Fibroblast of lung (primary cell): Measurements from ENCODE around the gene BNIP5. TPM values are rescaled to one million over a fixed set of nuclear protein-coding genes. Genes with fewer than 3 reads are reported as not detected.

Experiments
- DNase-seq, 2 donors: peaks; one replicate each; pipeline versions ENCODE4 v3.0.0 to v3.0.0-alpha.2; 2010; ENCODE audit warnings: low read depth in 2 of 2
- H2AFZ ChIP-seq: 2 replicates; pipeline ENCODE4 v1.5.1; 2012; ENCODE audit warnings: low read length, control low read depth, inconsistent platforms
- H3K27ac ChIP-seq: 2 replicates; pipeline ENCODE4 v1.5.1; 2011; ENCODE audit warnings: low read length, control low read depth; ENCODE audit not compliant: insufficient read depth
- H3K27me3 ChIP-seq: 2 replicates; pipeline ENCODE4 v1.5.1; 2011; ENCODE audit warnings: mild to moderate bottlenecking, low read length; ENCODE audit not compliant: control insufficient read depth, insufficient read depth
- H3K36me3 ChIP-seq: 2 replicates; pipeline ENCODE4 v1.5.1; 2011; ENCODE audit warnings: low read length; ENCODE audit not compliant: control insufficient read depth, insufficient read depth
- H3K4me1 ChIP-seq: 2 replicates; pipeline ENCODE4 v1.5.1; 2011; ENCODE audit warnings: low read length; ENCODE audit not compliant: control insufficient read depth, insufficient read depth; ENCODE audit errors: extremely low read depth
- H3K4me2 ChIP-seq: 2 replicates; pipeline ENCODE4 v1.5.1; 2011; ENCODE audit warnings: low read length, control low read depth; ENCODE audit not compliant: insufficient read depth; ENCODE audit errors: extremely low read depth
- H3K4me3 ChIP-seq, 4 experiments: fragments of 200-600 bp in 1 of 4; sonication (generic) in 1 of 4; replicated peaks in 1 of 4; 2 replicates each; pipeline ENCODE4 v1.5.1; 2011 to 2016; ENCODE audit warnings: low read length in 4 of 4, low read depth in 3 of 4, mild to moderate bottlenecking in 3 of 4, control low read depth in 2 of 4, inconsistent platforms in 1 of 4, mixed read lengths in 1 of 4; ENCODE audit not compliant: insufficient read depth in 1 of 4; ENCODE audit errors: control extremely low read depth in 1 of 4
- H3K79me2 ChIP-seq: 2 replicates; pipeline ENCODE4 v1.5.1; 2012; ENCODE audit warnings: mild to moderate bottlenecking, low read length, inconsistent platforms; ENCODE audit not compliant: control insufficient read depth, insufficient read depth
- H3K9ac ChIP-seq: 2 replicates; pipeline ENCODE4 v1.5.1; 2011; ENCODE audit warnings: mild to moderate bottlenecking, low read length, control low read depth; ENCODE audit not compliant: insufficient read depth
- H3K9me3 ChIP-seq: 2 replicates; pipeline ENCODE4 v1.5.1; 2012; ENCODE audit warnings: low read depth, low read length; ENCODE audit not compliant: control insufficient read depth, insufficient read depth
- H4K20me1 ChIP-seq: 2 replicates; pipeline ENCODE4 v1.5.1; 2011; ENCODE audit warnings: low read length; ENCODE audit not compliant: control insufficient read depth, insufficient read depth; ENCODE audit errors: extremely low read depth
- CTCF ChIP-seq, 2 donors: IDR thresholded peaks in 1 of 2; conservative IDR thresholded peaks in 1 of 2; 1 replicate in 1 of 2; 2 replicates in 1 of 2; pipeline ENCODE4 v1.5.1; 2011 to 2012; ENCODE audit warnings: low read length in 2 of 2, control low read depth in 1 of 2, inconsistent platforms in 1 of 2, low read depth in 1 of 2, mild to moderate bottlenecking in 1 of 2
- EZH2 ChIP-seq: IDR thresholded peaks from 2 replicates; pipeline ENCODE4 v1.5.1; 2012; ENCODE audit warnings: low read length, control low read depth, mild to moderate bottlenecking; ENCODE audit errors: missing control alignments
- polyA plus RNA-seq, 2 donors: library from polyadenylated mRNA; depleted of rRNA in 1 of 2; stranded (reverse) in 1 of 2; unstranded in 1 of 2; fragments of >200 nt; gene quantifications; 2 replicates each; pipeline ENCODE4 v1.2.1, GENCODE V29; 2011 to 2012; ENCODE audit warnings: missing spikeins in 1 of 2
- total RNA-seq: library from RNA; depleted of rRNA; stranded (reverse); fragments of >200 nt; gene quantifications from 2 replicates; pipeline ENCODE4 v1.2.1, GENCODE V29; 2014

Gene BNIP5
- total and polyA plus RNA-seq, 2 donors (not counting 1 experiment from before 2014, with no cell fraction given), result not detected

- no peak overlapping the region for H3K27ac ChIP-seq
- no peak for TF ChIP-seq EZH2
- TF ChIP-seq CTCF (conservative IDR thresholded peaks at IDR 0.05 in 1 of 2, IDR thresholded peaks at IDR 0.05 in 1 of 2; ENCODE audit: low read depth in 1 of 2, low read length in 2 of 2), result no peak
- H3K4me3 ChIP-seq, result no peak overlapping the region
- no peak overlapping the region for H2AFZ ChIP-seq
- no peak for DNase-seq
- peaks cover 46% of the 10 kb centered on the region for H3K27me3 ChIP-seq
- no peaks in the 10 kb centered on the region for H3K9me3 ChIP-seq
- H3K79me2 ChIP-seq, result no peaks in the 10 kb centered on the region
- no peaks in the 10 kb centered on the region for H4K20me1 ChIP-seq
- no peak overlapping the region for H3K4me2 ChIP-seq
- peaks cover 3% of the 10 kb centered on the region for H3K4me1 ChIP-seq
- H3K9ac ChIP-seq, result no peak overlapping the region
- H3K36me3 ChIP-seq, result no peaks in the 10 kb centered on the region
Observed at GRCh38 chr6:36337814-36338213, 1.1 kb upstream of the BNIP5 start.

- Histone ChIP-seq H3K27ac (no peak overlapping the region), H3K4me1 (peaks cover 3% of the 10 kb centered on the region)
- DNase-seq, result no peak
Observed at GRCh38 chr6:36336208-36336710, 429 bp downstream of the BNIP5 start.

GRCh38 chr6:36335465-36336207 is 1.1 kb downstream of the BNIP5 start:
- no peak overlapping the region for H3K9ac ChIP-seq

More at GRCh38 chr6:36336208-36336710, 429 bp downstream of the BNIP5 start:
- H3K79me2 ChIP-seq, result no peaks in the 10 kb centered on the region
- no peak for TF ChIP-seq EZH2
- no peak for TF ChIP-seq CTCF (conservative IDR thresholded peaks at IDR 0.05 in 1 of 2, IDR thresholded peaks at IDR 0.05 in 1 of 2; ENCODE audit: low read depth in 1 of 2, low read length in 2 of 2)
- H3K9me3 ChIP-seq, result no peaks in the 10 kb centered on the region
- H3K4me2 ChIP-seq, result no peak overlapping the region
- H2AFZ ChIP-seq, result no peak overlapping the region
- H3K4me3 ChIP-seq, result no peak overlapping the region
- H3K9ac ChIP-seq, result no peak overlapping the region
- no peaks in the 10 kb centered on the region for H3K36me3 ChIP-seq
- H3K27me3 ChIP-seq, result peaks cover 51% of the 10 kb centered on the region
- H4K20me1 ChIP-seq, result no peaks in the 10 kb centered on the region

More at GRCh38 chr6:36335465-36336207, 1.1 kb downstream of the BNIP5 start:
- Histone ChIP-seq H3K4me1 (peaks cover under 1% of the 10 kb centered on the region), H3K4me3 (no peak overlapping the region), H3K79me2 (no peaks in the 10 kb centered on the region), H3K27ac (no peak overlapping the region), H3K4me2 (no peak overlapping the region), H4K20me1 (no peaks in the 10 kb centered on the region), H3K27me3 (peaks cover 51% of the 10 kb centered on the region), H2AFZ (no peak overlapping the region), H3K36me3 (no peaks in the 10 kb centered on the region), H3K9me3 (no peaks in the 10 kb centered on the region)
- no peak for TF ChIP-seq CTCF (conservative IDR thresholded peaks at IDR 0.05 in 1 of 2, IDR thresholded peaks at IDR 0.05 in 1 of 2; ENCODE audit: low read depth in 1 of 2, low read length in 2 of 2)
- TF ChIP-seq EZH2, result no peak
- DNase-seq, result no peak
